Coronary artery (tissue), 2 donors: ENCODE measurements around the gene R3HDML.
A peak's percentile ranks its signal among the peaks of the same experiment; 100 is the strongest.

ENCODE experiments used
- DNase-seq: peaks from one replicate; pipeline ENCODE4 v3.0.0-alpha.2; 2017; ENCODE audit warnings: low spot score
- H3K27ac ChIP-seq, 2 donors: fragments of 200-600 bp; sonication (generic); one replicate each; pipeline ENCODE4 v1.5.1; 2016 to 2019
- H3K4me3 ChIP-seq: fragments of 200-600 bp; sonication (generic); 2 replicates; pipeline ENCODE4 v1.5.1; 2016; ENCODE audit warnings: mild to moderate bottlenecking, moderate library complexity
- TF ChIP-seq, protein P1 (sequence below): fragments of 200-600 bp; sonication (generic); IDR thresholded peaks from one replicate; pipeline ENCODE4 v1.5.1; 2019; ENCODE audit warnings: antibody characterized with exemption

Gene R3HDML

DNA sequence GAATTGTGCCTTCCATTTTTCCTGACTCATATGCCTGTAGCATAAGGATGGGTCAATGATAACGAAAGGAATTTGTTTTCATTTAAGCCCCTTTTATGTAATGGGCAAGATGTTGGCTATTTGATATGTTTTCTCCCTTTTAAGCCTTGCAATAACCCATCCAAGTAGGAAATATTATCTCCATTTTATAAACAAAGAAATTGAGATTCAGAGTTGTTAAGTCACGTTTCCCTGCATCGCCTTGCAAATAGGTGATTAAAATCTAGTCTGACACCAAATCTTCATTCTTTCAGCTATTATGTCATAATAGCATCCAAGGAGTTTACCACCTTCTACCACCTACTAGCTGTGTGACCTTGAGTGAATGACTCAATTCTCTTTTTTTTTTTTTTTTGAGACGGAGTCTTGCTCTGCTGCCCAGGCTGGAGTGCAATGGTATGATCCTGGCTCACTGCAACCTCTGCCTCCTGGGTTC lies 25.7 kb downstream of the R3HDML start:
- TF ChIP-seq, protein P1, sequence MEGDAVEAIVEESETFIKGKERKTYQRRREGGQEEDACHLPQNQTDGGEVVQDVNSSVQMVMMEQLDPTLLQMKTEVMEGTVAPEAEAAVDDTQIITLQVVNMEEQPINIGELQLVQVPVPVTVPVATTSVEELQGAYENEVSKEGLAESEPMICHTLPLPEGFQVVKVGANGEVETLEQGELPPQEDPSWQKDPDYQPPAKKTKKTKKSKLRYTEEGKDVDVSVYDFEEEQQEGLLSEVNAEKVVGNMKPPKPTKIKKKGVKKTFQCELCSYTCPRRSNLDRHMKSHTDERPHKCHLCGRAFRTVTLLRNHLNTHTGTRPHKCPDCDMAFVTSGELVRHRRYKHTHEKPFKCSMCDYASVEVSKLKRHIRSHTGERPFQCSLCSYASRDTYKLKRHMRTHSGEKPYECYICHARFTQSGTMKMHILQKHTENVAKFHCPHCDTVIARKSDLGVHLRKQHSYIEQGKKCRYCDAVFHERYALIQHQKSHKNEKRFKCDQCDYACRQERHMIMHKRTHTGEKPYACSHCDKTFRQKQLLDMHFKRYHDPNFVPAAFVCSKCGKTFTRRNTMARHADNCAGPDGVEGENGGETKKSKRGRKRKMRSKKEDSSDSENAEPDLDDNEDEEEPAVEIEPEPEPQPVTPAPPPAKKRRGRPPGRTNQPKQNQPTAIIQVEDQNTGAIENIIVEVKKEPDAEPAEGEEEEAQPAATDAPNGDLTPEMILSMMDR = no peak
- Histone ChIP-seq H3K4me3 (no peak overlapping the region), H3K27ac (no peak overlapping the region)
- no peak for DNase-seq

DNA sequence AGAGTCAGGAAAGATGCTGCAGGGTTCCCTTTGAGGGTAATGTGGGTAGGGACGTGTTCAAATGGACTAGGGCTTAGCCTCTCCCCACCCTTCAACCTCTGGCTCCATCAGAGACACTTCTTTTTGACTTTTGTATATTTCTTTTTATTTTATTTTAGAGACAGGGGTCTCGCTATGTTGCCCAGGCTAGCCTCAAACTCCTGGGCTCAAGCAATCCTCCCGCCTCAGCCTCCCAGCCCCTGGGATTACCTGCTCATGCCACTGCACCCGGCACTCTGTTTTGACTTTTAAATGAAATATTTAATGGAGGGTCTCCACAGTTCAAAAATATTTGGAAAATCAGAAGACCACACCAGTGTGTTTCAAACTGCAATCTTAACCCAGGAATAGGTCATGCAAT lies 27.2 kb downstream of the R3HDML start:
- no peak overlapping the region for H3K27ac ChIP-seq
- TF ChIP-seq, protein P1 = no peak
- DNase-seq = no peak
- H3K4me3 ChIP-seq = no peak overlapping the region

- TF ChIP-seq, protein P1 = no peak
Measured at GRCh38 chr20:44364780-44365179, 27.9 kb downstream of the R3HDML start.

GRCh38 chr20:44367746-44368145 lies 30.9 kb downstream of the R3HDML start:
- TF ChIP-seq, protein P1 = no peak
- no peak overlapping the region for H3K4me3 ChIP-seq
- H3K27ac ChIP-seq = no peak overlapping the region
- DNase-seq = no peak

More at GRCh38 chr20:44364780-44365179, 27.9 kb downstream of the R3HDML start:
- no peak for DNase-seq
- no peak overlapping the region for H3K4me3 ChIP-seq
- H3K27ac ChIP-seq = no peak overlapping the region

DNA sequence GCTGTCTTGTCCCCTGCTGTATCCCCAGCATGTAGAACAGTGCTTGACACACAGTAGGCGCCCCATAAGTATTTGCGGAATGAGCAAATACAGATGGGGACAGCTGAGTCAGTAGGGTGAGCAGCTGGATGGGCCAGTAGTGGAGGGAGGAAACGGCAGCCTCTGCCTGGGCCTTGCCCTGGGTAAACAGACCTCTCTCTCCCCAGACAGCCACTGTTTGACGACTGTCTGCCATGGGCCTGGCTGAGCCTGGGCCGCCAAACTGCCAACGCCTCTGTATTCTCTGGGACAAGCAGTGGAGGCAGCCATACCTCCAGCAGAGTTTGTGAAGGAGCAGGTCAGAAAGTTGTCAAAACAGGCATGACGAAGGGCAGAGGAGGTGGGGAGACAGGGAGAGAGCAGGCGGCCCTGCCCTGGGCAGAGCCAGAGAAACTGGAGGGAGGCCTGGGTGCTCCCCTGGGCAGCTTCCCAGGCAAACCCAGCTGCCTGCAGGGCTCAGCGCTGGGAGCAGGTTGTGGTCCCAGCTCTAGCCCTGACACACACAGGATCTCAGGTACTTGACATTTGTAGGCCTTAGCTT lies 33.9 kb downstream of the R3HDML start:
- no peak overlapping the region for H3K4me3 ChIP-seq
- H3K27ac ChIP-seq = no peak overlapping the region
- TF ChIP-seq, protein P1 = no peak
- DNase-seq = no peak

DNA sequence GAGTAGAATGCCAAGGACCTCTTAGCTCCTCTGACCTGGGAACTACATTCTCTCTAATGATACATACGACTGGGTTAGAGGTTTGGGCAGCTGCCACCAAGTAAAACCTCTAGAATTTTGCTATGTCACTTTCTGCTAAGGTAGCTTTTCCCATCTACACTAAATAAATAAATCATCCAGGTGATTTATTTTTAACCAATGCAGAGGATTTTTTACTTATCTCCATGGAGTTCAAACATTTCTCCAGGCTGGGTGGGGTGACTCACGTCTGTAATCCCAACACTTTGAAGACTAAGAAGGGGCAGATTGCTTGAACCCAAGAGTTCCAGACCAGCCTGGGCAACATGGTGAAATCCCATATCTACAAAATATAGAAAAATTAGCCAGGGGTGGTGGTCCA lies 45.8 kb downstream of the R3HDML start:
- TF ChIP-seq, protein P1 = no peak
- H3K27ac ChIP-seq = no peak overlapping the region
- DNase-seq = no peak
- no peak overlapping the region for H3K4me3 ChIP-seq

DNA sequence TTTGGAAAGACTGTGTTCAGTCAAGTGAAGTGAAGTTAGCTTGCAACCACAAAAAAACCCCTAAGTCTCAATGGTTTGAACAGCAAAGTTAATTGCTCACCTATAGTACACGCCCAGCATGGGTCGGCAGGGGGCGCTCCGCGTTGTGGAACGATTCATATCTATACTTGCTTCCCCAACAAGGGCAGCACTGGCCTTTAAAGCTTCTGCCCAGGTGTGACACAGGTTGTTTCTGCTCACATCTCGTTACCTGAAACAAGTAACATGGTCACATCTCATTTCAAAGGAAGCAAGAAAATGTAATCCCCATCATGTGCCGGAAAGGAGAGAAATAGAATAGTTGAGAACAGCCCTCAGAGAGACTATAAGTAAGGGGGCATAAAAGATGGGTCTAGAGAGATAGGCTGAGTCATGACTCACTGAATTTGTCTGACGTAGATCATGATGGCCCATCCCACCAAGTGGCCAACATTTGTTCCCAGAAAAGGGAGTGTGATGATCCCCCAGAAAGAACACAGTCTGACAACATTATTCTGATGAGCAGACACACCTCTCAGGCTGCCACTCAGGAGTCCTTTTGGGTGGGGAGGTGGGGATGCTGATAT lies 47.7 kb downstream of the R3HDML start:
- TF ChIP-seq, protein P1 = peak; percentile 43
- no peak overlapping the region for H3K27ac ChIP-seq
- no peak for DNase-seq
- no peak overlapping the region for H3K4me3 ChIP-seq
